Karpas-422 (cell line): ENCODE measurements around the gene OSBPL8. TPM values are rescaled to one million over a fixed set of nuclear protein-coding genes. Genes with fewer than 3 reads are reported as not detected.
A peak's percentile ranks its signal among the peaks of the same experiment; 100 is the strongest.

Experiments used
- DNase-seq: peaks from one replicate; pipeline ENCODE4 v3.0.0-alpha.2; 2015
- H2AFZ ChIP-seq: fragments of 200-600 bp; sonication (generic); 2 replicates; pipeline ENCODE4 v1.6.1; 2014; ENCODE audit warnings: antibody characterized with exemption, low read length, mixed read lengths
- H3K27ac ChIP-seq: fragments of 200-600 bp; sonication (generic); 2 replicates; pipeline ENCODE4 v1.5.1; 2014; ENCODE audit warnings: mild to moderate bottlenecking, low read length, moderate library complexity
- H3K27me3 ChIP-seq: fragments of 200-600 bp; sonication (generic); 2 replicates; pipeline ENCODE4 v1.6.1; 2014; ENCODE audit warnings: low read length, mixed read lengths
- H3K36me3 ChIP-seq: fragments of 200-600 bp; sonication (generic); 2 replicates; pipeline ENCODE4 v1.6.1; 2014; ENCODE audit warnings: low read length, mixed read lengths; ENCODE audit not compliant: insufficient read depth
- H3K4me1 ChIP-seq: fragments of 200-600 bp; sonication (generic); 2 replicates; pipeline ENCODE4 v1.6.1; 2014; ENCODE audit warnings: mild to moderate bottlenecking, low read length, mixed read lengths
- H3K4me2 ChIP-seq: fragments of 200-600 bp; sonication (generic); 2 replicates; pipeline ENCODE4 v1.6.1; 2014; ENCODE audit warnings: low read length, low read depth, mild to moderate bottlenecking; ENCODE audit not compliant: poor library complexity, severe bottlenecking
- H3K4me3 ChIP-seq: fragments of 200-600 bp; sonication (generic); 2 replicates; pipeline ENCODE4 v1.5.1; 2014; ENCODE audit warnings: mild to moderate bottlenecking, antibody characterized with exemption, low read length, mixed read lengths
- H3K79me2 ChIP-seq: fragments of 200-600 bp; sonication (generic); 2 replicates; pipeline ENCODE4 v1.6.1; 2014; ENCODE audit warnings: mild to moderate bottlenecking, low read length, mixed read lengths
- H3K9ac ChIP-seq: fragments of 200-600 bp; sonication (generic); 2 replicates; pipeline ENCODE4 v1.6.0; 2014; ENCODE audit warnings: low read length
- H3K9me2 ChIP-seq: fragments of 200-600 bp; sonication (generic), shearing (Covaris generic); replicated peaks from 2 replicates; pipeline ENCODE4 v1.6.0; 2014; ENCODE audit warnings: mild to moderate bottlenecking, low read length, moderate library complexity; ENCODE audit not compliant: insufficient read depth
- H3K9me3 ChIP-seq: fragments of 300-700, 200-600 bp; sonication (generic); 2 replicates; pipeline ENCODE4 v1.6.1; 2014; ENCODE audit warnings: low read length, mixed read lengths
- H4K20me1 ChIP-seq: fragments of 200-600 bp; sonication (generic); 2 replicates; pipeline ENCODE4 v1.6.1; 2014; ENCODE audit warnings: mild to moderate bottlenecking, antibody characterized with exemption, low read length, low read depth; ENCODE audit not compliant: insufficient read depth
- total RNA-seq: library from RNA; depleted of rRNA; stranded (reverse); fragments of >200 nt; shearing (Covaris generic); gene quantifications from 2 replicates; pipeline ENCODE4 v1.2.3, GENCODE V29; 2014; ENCODE audit warnings: low replicate concordance; rRNA removed

Gene OSBPL8, protein sequence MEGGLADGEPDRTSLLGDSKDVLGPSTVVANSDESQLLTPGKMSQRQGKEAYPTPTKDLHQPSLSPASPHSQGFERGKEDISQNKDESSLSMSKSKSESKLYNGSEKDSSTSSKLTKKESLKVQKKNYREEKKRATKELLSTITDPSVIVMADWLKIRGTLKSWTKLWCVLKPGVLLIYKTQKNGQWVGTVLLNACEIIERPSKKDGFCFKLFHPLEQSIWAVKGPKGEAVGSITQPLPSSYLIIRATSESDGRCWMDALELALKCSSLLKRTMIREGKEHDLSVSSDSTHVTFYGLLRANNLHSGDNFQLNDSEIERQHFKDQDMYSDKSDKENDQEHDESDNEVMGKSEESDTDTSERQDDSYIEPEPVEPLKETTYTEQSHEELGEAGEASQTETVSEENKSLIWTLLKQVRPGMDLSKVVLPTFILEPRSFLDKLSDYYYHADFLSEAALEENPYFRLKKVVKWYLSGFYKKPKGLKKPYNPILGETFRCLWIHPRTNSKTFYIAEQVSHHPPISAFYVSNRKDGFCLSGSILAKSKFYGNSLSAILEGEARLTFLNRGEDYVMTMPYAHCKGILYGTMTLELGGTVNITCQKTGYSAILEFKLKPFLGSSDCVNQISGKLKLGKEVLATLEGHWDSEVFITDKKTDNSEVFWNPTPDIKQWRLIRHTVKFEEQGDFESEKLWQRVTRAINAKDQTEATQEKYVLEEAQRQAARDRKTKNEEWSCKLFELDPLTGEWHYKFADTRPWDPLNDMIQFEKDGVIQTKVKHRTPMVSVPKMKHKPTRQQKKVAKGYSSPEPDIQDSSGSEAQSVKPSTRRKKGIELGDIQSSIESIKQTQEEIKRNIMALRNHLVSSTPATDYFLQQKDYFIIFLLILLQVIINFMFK
- 74.3 and 116 TPM in 2 replicates for total RNA-seq

DNA sequence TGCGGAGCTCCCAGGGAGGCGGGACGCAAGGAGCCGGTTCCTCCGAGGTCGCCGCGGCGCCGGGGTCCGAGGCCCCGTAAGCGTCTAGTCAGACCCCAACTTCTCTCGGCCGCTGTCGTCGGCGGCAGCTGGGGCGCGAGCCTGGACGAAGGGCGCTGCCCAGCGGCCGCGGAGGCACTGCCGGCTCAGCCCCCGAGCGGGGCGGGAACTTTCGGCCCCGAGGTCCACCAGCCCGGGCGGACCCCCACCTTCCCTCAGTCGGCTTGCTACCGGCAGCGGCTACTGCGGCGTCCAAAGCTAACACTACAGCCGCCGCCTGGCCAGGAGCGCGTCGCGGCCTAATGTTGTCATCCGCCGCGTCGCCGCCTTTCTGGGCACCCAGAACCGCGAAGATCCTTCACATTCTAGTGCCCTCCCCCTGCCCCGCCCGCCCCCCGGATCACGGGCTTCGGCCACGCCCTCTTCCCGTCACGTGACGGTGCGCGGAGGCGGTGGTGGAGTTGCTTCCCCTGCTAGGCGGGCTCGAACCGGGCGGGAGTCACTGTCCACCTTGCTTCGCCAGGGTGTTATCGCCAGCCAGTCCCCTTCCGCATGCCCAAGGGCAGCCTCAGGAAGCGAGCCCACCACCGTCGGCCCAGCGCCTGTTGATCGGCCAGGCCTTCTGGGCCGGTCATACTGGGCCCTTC lies at the start of gene OSBPL8:
Gene OSBPL8, minus strand, starts transcription at position 372 of the 686 bp plus-strand sequence. CDS start 72,220 bp downstream, outside the sequence.
- peak; percentile 97 for DNase-seq
- Histone ChIP-seq H4K20me1 (peaks cover 5% of the 10 kb centered on the region; the same call in 1 of the 2 replicates), H3K4me1 (peaks cover 67% of the 10 kb centered on the region), H2AFZ (peak within 1 kb of the TSS; percentile 59; the same call in 1 of the 2 replicates), H3K9me2 (no peaks in the 10 kb centered on the region), H3K36me3 (no peaks in the 10 kb centered on the region), H3K79me2 (peaks cover 57% of the 10 kb centered on the region), H3K27me3 (no peaks in the 10 kb centered on the region), H3K4me3 (peak within 1 kb of the TSS; percentile 98), H3K27ac (peak within 1 kb of the TSS; percentile 94), H3K9me3 (no peaks in the 10 kb centered on the region), H3K4me2 (peak within 1 kb of the TSS; percentile 90), H3K9ac (peak within 1 kb of the TSS; percentile 87)

GRCh38 chr12:76608070-76608469 lies 48.5 kb upstream of the OSBPL8 start:
- Histone ChIP-seq H3K9ac (no peak overlapping the region), H3K79me2 (no peaks in the 10 kb centered on the region), H3K4me2 (no peak overlapping the region), H2AFZ (no peak overlapping the region), H3K9me2 (no peaks in the 10 kb centered on the region), H4K20me1 (no peaks in the 10 kb centered on the region), H3K27ac (no peak overlapping the region), H3K4me3 (no peak overlapping the region), H3K4me1 (no peaks in the 10 kb centered on the region), H3K27me3 (no peaks in the 10 kb centered on the region), H3K9me3 (no peaks in the 10 kb centered on the region), H3K36me3 (no peaks in the 10 kb centered on the region)
- no peak for DNase-seq

GRCh38 chr12:76595056-76595455 lies 35.5 kb upstream of the OSBPL8 start:
- Histone ChIP-seq H3K79me2 (no peaks in the 10 kb centered on the region), H3K4me3 (no peak overlapping the region), H3K4me2 (no peak overlapping the region), H4K20me1 (no peaks in the 10 kb centered on the region), H3K36me3 (no peaks in the 10 kb centered on the region), H3K9ac (no peak overlapping the region), H3K27ac (no peak overlapping the region), H2AFZ (no peak overlapping the region), H3K9me3 (no peaks in the 10 kb centered on the region), H3K27me3 (no peaks in the 10 kb centered on the region), H3K9me2 (no peaks in the 10 kb centered on the region), H3K4me1 (no peaks in the 10 kb centered on the region)
- DNase-seq = no peak

- H3K4me1 ChIP-seq = peaks cover 3% of the 10 kb centered on the region
- H2AFZ ChIP-seq = no peak overlapping the region
- no peak overlapping the region for H3K4me2 ChIP-seq
- H3K9me3 ChIP-seq = no peaks in the 10 kb centered on the region
- no peaks in the 10 kb centered on the region for H3K9me2 ChIP-seq
- no peaks in the 10 kb centered on the region for H3K36me3 ChIP-seq
- H4K20me1 ChIP-seq = no peaks in the 10 kb centered on the region
- H3K27me3 ChIP-seq = no peaks in the 10 kb centered on the region
- no peaks in the 10 kb centered on the region for H3K79me2 ChIP-seq
- H3K27ac ChIP-seq = no peak overlapping the region
- no peak overlapping the region for H3K9ac ChIP-seq
- H3K4me3 ChIP-seq = no peak overlapping the region
- DNase-seq = no peak
Measured at GRCh38 chr12:76591476-76591875, 31.9 kb upstream of the OSBPL8 start.

DNA sequence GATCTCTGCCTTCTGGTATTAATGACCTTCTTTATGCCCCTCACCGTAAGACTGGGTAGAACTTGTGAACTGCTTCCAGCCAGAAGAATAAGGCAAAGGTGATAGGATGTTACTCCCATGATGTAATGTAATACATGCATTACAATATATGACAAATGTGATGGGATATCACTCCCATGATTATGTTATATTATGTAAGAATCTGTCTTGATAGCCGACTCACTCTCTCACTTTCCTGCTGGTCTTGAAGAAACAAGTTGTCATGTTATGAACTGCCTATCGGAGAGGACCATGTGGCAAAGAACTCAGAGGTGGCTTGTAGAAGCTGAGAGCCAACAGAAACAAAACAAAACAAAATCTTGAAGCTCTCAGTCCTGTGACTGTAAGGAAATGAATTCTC lies 30.6 kb upstream of the OSBPL8 start:
- no peaks in the 10 kb centered on the region for H3K27me3 ChIP-seq
- H3K9me2 ChIP-seq = no peaks in the 10 kb centered on the region
- no peaks in the 10 kb centered on the region for H3K79me2 ChIP-seq
- H4K20me1 ChIP-seq = no peaks in the 10 kb centered on the region
- no peak overlapping the region for H3K27ac ChIP-seq
- H2AFZ ChIP-seq = no peak overlapping the region
- H3K36me3 ChIP-seq = no peaks in the 10 kb centered on the region
- no peak overlapping the region for H3K9ac ChIP-seq
- DNase-seq = no peak
- H3K9me3 ChIP-seq = no peaks in the 10 kb centered on the region
- no peak overlapping the region for H3K4me2 ChIP-seq
- no peak overlapping the region for H3K4me3 ChIP-seq
- peaks cover 5% of the 10 kb centered on the region for H3K4me1 ChIP-seq

DNA sequence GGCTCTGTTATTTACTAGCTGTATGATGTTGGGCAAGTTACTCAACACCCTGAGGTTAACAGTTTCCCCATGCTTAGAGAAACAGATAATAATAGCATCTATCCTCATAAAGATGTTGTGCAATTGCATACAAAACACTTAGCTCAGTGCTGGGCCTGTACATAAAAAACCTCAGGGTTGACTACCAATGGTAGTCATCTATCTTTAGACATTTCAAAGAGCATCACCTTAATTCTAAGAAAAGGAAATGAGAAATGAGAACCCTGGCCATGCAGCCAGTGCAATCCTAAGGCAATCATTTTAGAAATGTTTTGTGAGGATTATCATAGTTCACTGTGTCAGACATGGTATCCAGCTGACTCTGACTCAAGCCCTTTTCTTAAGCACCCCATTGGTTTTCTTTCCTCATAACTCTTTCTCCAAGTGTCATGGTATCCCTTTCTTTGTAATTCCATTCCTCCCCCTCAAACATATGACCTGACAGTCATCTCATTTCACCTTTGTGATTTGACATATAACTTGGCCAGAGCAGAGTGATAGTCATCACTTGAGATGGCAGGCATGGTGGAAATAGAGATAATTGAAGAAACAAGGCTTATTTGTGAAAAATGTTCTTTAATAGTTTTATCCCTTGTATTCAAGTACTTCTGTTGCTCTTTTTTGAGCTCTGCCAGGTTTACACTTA lies 29.5 kb upstream of the OSBPL8 start:
- H3K4me2 ChIP-seq = no peak overlapping the region
- no peak for DNase-seq

DNA sequence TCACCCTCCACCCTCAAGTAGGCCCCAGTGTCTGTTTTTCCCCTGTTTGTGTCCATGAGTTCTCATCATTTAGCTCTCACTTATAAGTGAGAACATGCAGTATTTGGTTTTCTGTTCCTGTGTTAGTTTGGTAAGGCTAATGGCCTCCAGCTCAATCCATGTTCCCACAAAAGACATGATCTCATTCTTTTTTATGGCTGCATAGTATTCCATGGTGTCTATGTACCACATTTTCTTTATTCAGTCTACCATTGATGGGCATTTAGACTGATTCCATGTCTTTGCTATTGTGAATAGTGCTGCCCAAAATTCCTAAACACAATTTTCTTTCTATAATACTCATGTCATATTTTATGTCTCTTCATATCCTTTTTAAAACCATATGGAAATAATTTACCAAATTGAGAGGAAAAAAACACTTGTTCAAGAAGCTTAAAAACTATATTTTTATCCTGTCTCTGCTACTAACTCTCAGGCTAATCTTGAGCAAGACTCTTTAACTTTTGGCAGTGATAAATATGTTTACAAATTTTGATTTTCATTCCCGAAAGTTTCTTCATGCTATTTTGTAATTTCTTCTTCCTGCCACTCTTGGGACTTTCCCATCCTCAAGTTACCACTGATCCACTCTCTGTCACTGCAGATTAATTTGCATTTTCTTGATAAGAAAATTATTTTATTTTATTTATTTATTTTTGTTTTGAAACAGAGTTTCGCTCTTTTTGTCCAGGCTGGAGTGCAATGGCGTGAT lies 28.0 kb upstream of the OSBPL8 start:
- no peak overlapping the region for H3K4me3 ChIP-seq
- H4K20me1 ChIP-seq = no peaks in the 10 kb centered on the region
- DNase-seq = no peak
- H3K9ac ChIP-seq = no peak overlapping the region
- no peaks in the 10 kb centered on the region for H3K79me2 ChIP-seq
- H2AFZ ChIP-seq = no peak overlapping the region
- H3K27me3 ChIP-seq = no peaks in the 10 kb centered on the region
- H3K9me3 ChIP-seq = no peaks in the 10 kb centered on the region
- H3K36me3 ChIP-seq = no peaks in the 10 kb centered on the region
- peaks cover 9% of the 10 kb centered on the region for H3K4me1 ChIP-seq
- no peak overlapping the region for H3K27ac ChIP-seq
- no peak overlapping the region for H3K4me2 ChIP-seq
- no peaks in the 10 kb centered on the region for H3K9me2 ChIP-seq

More for the DNA sequence above, 29.5 kb upstream of the OSBPL8 start:
- H3K79me2 ChIP-seq = no peaks in the 10 kb centered on the region
- no peak overlapping the region for H3K27ac ChIP-seq
- no peak overlapping the region for H2AFZ ChIP-seq
- no peak overlapping the region for H3K9ac ChIP-seq
- no peaks in the 10 kb centered on the region for H3K9me3 ChIP-seq
- no peak overlapping the region for H3K4me3 ChIP-seq
- peaks cover 5% of the 10 kb centered on the region for H3K4me1 ChIP-seq
- H3K36me3 ChIP-seq = no peaks in the 10 kb centered on the region
- H4K20me1 ChIP-seq = no peaks in the 10 kb centered on the region
- H3K9me2 ChIP-seq = no peaks in the 10 kb centered on the region
- no peaks in the 10 kb centered on the region for H3K27me3 ChIP-seq
